Right cardiac atrium (tissue), 5 donors: ENCODE results near the gene DNAH8. TPM values are rescaled to one million over a fixed set of nuclear protein-coding genes. Genes with fewer than 3 reads are reported as not detected.

ENCODE experiments used
- ATAC-seq, 2 donors: fragments of 200-7000 bp; cut with Tn5 transposase; one replicate each; pipeline versions ENCODE4 v1.8.0 to v1.9.1; 2020; ENCODE audit warnings: moderate library complexity in 2 of 2, mild to moderate bottlenecking in 1 of 2
- DNase-seq, 3 donors: peaks; one replicate each; pipeline ENCODE4 v3.0.0-alpha.2; 2020
- H3K27ac ChIP-seq: one replicate; pipeline ENCODE4 v1.5.1; 2013; ENCODE audit warnings: mild to moderate bottlenecking, low read length, control low read depth, moderate library complexity
- H3K27me3 ChIP-seq: one replicate; pipeline ENCODE4 v1.6.1; 2013; ENCODE audit not compliant: control insufficient read depth, insufficient read depth
- H3K4me1 ChIP-seq: one replicate; pipeline ENCODE4 v1.6.1; 2013; ENCODE audit warnings: low read length; ENCODE audit not compliant: control insufficient read depth, insufficient read depth
- H3K4me3 ChIP-seq: one replicate; pipeline ENCODE4 v1.5.1; 2013; ENCODE audit warnings: low read length, control low read depth
- H3K9me3 ChIP-seq: one replicate; pipeline ENCODE4 v1.6.1; 2013; ENCODE audit warnings: low read length; ENCODE audit not compliant: control insufficient read depth
- WGBS: extraction: QIAGEN DNeasy Blood & Tissue Kit; methylation state at CpG from one replicate; pipeline ENCODE4 v1.1.7; 2013; 5-methylcytosine and 5-hydroxymethylcytosine counted together
- intact Hi-C, 4 donors: fragments of 100-400 bp; cut with DNase I; formaldehyde crosslinking; loops; one replicate each; pipeline versions ENCODE4 v1.11.0 to v1.14.0; 2022 to 2023
- polyA plus RNA-seq: library from polyadenylated mRNA; stranded (reverse); fragments of 200-250 nt; gene quantifications from one replicate; pipeline ENCODE4 v1.2.3, GENCODE V29; 2013
- total RNA-seq, 4 donors: library from RNA; stranded (reverse); fragmentation: NEBNext Ultra II Directional; extraction: Animal tissue kit (Norgen Biotek cat#: 25700); gene quantifications; one replicate each; pipeline ENCODE4 v1.2.1, GENCODE V29; 2021
- donor health status: healthy with polysubstance abuse.
- donor health status: DM: no; HTN: yes; CAD: no.
- donor health status: DM: no; HTN: no; CAD: no.
- donor health status: DM: no; HTN: yes; CAD: no; lungs with severe emphysema.
- donor health status: DM: yes; HTN: yes; CAD: no.

The DNAH8 gene
- total and polyA plus RNA-seq, 5 donors: not detected

- no peak for ATAC-seq
- WGBS: 78% methylated on average over 8 of the region's 8 CpGs
- intact Hi-C loops: loop anchor here in 2 of 4 donors (10.0 kb wide), 1 partner anchor 225 kb away; no protein-coding TSS in a partner anchor
- Histone ChIP-seq H3K9me3 (no peaks in the 10 kb centered on the region), H3K27me3 (no peaks in the 10 kb centered on the region), H3K27ac (no peak overlapping the region), H3K4me3 (no peak overlapping the region), H3K4me1 (no peaks in the 10 kb centered on the region)
- no peak for DNase-seq
These were observed 364.4 kb downstream of the DNAH8 start for GRCh38 chr6:39079197-39080125.

Other genes with a start within 250 kb of the DNAH8 start
- 10 to 100 TPM; 23.5 to 24.6 (median 23.8) TPM for gene BTBD9, start 75.4 kb upstream of the DNAH8 start, total RNA-seq
- gene BTBD9, start 75.4 kb upstream of the DNAH8 start, polyA plus RNA-seq: 9.8 TPM
- 10 to 100 TPM; 87.0 to 96.0 (median 88.0) TPM for gene GLO1, start 12.2 kb upstream of the DNAH8 start, total RNA-seq
- gene GLO1, start 12.2 kb upstream of the DNAH8 start, polyA plus RNA-seq: 109 TPM